Epidermal melanocyte (primary cell): ENCODE measurements around the gene LMO2.
"Not testable (repeated sequence)": the region's sequence is repeated elsewhere in the genome, so short reads cannot be mapped to it uniquely, and the experiment has no call there.

Experiments used
- DNase-seq: peaks from one replicate; pipeline ENCODE4 v3.0.0; 2011; ENCODE audit warnings: low spot score; ENCODE audit not compliant: insufficient read length

Gene LMO2

GRCh38 chr11:33863418-33864172, 28.3 kb downstream of the LMO2 start:
- DNase-seq: no peak

DNA sequence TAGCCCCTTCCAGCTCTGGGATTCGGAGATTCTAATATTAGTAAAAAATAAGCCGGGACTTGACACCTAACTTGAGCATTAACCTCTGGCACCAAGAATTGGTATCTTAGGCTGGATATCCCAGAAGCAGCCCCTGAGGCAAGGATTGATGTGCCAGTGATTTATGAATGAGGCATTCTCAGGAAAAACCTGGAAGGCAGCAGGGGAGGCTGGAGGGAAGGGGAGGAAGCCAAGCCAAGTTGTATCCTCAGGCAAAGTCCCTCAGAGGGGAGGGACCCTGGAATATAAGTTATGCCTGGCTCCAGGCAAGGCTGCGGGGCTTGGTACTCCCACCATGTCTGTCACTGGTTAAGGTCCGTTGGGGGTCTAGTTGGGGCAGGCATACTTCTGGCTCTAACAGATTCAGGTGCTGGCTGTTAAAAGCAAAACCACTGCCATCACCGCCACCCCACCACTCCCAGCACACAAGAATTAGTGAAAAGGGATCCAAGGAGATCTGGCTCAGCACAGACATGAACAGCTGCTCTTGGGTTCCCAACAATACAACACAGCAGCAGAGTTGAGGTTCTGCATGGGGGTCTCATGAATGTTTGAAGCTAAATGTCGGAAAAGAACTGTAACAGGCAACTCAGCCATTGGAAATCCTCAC, 29.8 kb downstream of the LMO2 start:
- DNase-seq: no peak

GRCh38 chr11:33861386-33861785, 30.5 kb downstream of the LMO2 start:
- DNase-seq: no peak

GRCh38 chr11:33860926-33861325, 30.9 kb downstream of the LMO2 start:
- DNase-seq: no peak

GRCh38 chr11:33859306-33859705, 32.6 kb downstream of the LMO2 start:
- no peak for DNase-seq

DNA sequence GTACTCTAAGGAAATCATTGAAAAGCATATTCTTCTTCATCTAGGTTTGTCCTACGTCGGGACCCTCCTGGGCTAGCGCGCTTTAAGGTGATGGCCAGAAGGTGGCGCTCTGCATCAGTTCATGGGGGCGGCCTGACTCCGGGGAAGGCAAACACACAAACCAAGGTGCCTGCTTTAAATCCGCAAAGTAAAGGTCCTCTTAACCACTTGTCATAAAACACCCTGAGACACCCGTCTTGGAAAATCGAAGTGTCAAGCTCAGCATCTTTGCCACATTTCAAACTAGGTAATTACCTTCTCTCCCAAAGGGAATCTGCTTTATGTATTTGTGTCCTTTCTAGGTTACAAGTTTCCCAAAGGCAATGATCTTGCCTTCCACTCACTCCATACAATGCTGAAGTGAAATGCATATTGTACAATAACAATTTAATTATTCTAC, 33.9 kb downstream of the LMO2 start:
- DNase-seq: no peak

DNA sequence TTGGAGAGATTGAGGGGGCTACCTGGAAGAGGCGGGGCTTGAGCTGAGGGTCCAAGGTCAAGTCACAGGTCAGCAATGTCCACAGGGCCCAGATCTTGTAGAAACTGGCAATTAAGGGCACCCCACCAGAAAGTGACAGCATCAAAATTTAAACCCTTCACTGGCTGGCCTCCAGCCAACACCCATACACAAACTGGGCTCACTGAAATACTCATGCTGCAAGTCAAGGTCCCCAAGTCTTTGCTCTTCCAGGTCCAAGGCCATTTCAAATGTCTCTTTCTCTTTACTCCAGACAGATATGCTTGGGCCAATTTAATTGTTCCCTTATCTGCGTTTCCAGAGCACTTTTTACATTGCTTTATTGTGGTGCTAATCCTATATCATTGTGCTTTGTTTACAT, 36.4 kb downstream of the LMO2 start:
- DNase-seq: no peak

GRCh38 chr11:33848717-33849390, 43.0 kb downstream of the LMO2 start:
- DNase-seq: no peak

GRCh38 chr11:33847251-33847650, 44.6 kb downstream of the LMO2 start:
- DNase-seq: no peak

DNA sequence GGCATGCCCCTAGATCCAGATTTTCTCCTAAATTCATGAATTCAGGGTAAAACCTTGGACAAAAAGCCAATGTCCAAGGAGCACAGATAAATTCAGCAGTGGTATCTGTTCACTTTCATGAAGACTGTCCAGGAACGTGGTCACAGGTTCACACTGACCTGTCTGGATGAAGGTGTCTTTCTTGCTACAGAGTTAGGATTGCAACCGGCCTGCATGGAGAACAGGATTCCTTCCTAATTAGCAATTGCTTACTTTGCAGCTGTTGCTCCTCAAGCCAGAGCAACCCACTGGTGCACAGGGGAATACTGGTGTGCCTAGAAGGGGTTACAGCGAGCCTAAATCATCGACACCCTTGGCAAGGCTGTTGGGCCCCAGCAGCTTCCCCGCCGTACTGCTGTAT, 47.6 kb downstream of the LMO2 start:
- DNase-seq: no peak

DNA sequence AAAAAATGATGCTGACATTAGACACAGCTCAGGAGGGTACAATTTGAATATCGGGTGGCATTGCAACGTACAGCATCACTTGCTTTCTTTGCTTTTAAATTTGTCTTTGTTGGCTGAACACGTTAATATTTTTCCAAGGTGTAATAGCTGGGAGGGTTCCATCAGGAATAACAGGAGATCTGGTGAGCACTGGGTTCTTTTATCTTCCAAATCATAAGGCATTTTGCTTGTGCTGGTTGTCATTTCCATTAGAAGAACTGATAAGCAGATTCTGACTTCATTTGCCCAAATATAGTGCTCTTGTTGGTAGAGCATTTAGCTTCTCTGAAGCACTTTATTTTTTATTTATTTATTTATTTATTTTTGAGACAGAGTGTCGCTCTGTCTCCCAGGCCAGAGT, 48.9 kb downstream of the LMO2 start:
- DNase-seq: no peak

- no peak for DNase-seq
These were observed 49.5 kb downstream of the LMO2 start for GRCh38 chr11:33842236-33842915.

DNA sequence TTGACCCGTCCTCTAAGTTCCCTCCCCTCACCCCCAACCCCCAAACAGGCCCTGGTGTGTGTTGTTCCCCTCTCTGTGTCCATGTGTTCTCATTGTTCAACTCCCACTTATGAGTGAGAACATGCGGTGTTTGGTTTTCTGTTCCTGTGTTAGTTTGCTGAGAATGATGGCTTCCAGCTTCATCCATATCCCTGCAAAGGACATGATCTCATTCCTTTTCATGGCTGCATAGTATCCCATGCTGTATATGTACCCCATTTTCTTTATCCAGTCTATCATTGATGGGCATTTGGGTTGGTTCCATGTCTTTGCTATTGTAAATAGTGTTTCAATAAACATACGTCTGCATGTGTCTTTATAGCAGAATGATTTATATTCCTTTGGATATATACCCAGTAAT, 53.6 kb downstream of the LMO2 start:
- not testable (repeated sequence) for DNase-seq

DNA sequence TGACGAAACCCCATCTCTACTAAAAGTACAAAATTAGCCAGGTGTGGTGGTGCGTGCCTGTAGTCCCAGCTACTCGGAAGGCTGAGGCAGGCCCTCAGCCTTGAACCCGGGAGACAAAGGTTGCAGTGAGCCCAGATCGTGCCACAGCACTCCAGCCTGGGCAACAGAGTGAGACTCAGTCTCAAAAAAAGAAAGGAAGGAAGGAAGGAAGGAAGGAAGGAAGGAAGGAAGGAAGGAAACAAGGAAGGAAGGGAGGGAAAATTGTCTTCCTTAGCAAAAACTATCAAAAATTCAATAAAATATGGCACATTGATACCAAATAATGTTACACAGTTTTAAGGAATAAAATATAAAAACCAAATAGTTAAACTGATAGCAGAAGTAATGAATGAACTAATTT, 54.5 kb downstream of the LMO2 start:
- not testable (repeated sequence) for DNase-seq

- DNase-seq: no peak
These were observed 56.6 kb downstream of the LMO2 start for GRCh38 chr11:33835143-33835878.

GRCh38 chr11:33832676-33833075, 59.2 kb downstream of the LMO2 start:
- DNase-seq: no peak

- DNase-seq: no peak
These were observed 60.8 kb downstream of the LMO2 start for GRCh38 chr11:33830903-33831648.

- DNase-seq: peak; percentile 63
These were observed 62.3 kb downstream of the LMO2 start for GRCh38 chr11:33829430-33830141.

- DNase-seq: no peak
These were observed 63.1 kb downstream of the LMO2 start for GRCh38 chr11:33828604-33829429.
